NOMO-1 treated with dmso at 0.1 percent for 144 hours (cell line): ENCODE measurements around the gene LCE4A.
"Not testable (repeated sequence)": the region's sequence is repeated elsewhere in the genome, so short reads cannot be mapped to it uniquely, and the experiment has no call there.

ENCODE experiments used
- DNase-seq: peaks from one replicate; lab custom pipeline; 2025; ENCODE audit not compliant: unreplicated experiment; lab: John Stamatoyannopoulos, UW

Gene LCE4A, protein sequence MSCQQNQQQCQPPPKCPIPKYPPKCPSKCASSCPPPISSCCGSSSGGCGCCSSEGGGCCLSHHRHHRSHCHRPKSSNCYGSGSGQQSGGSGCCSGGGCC

DNA sequence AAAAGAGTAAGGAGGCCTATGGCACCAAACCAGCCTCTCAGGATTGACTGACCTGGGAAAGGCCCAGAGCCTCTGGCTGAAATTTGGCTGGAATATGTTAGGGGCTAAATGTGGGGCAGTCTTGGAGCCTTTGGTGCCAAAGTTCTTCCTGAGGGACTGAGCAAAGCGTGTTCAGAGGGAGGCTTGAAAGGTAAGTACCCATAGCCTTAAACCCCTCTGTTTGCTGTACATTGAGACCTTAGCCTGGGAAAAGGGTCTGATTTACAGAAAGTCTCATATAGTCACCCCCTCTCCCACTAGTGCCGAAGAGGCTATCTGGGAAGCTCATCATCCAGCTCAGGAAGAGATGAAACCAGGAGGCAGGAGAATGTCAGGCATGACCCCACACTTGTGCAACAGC lies at the start of gene LCE4A:
Gene LCE4A, plus strand, starts transcription at position 301 of the 400 bp plus-strand sequence. CDS start 916 bp downstream, outside the sequence.
- DNase-seq: no peak

DNA sequence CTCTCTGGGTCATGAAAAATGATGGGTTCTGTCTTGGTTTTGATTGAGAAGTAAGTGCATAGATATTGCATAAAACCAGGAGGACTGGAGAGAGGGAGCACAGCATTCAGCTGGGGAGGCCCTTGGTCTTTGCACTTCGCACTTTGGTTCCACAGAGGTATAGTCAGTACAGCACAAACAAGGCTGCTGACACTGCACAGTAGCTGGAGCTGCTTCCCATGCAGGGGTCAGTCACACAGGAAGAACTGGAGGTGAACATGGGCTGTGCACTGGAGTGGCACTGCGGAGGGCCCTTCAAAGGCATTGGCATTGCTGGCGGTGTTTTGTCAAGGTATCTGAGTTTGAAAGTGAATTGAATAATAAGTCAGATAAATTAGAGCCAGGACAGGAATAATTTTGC lies 49.3 kb upstream of the LCE4A start:
- DNase-seq: no peak

DNA sequence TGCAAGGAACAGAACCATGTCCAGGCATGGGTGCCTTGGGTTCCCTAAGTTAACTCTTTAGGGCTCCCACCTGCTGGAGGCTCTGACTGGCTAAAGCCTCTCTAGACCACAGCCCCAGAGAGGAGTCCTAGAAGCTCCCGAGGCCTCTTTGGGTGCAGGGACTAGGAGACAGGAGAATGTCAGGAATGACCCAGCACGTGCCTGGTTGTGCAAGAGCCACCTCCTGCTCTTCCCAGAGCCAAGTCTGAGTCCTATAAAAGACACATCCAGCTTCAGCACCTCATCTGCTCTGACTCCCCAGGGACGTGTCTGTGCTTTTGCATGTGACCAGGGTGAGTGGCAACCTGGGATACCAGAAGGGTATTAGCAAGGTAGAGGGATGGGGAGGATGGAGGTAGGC lies 44.9 kb upstream of the LCE4A start, which contains the start of gene LCE2D:
Gene LCE2D, plus strand, starts transcription at position 283 of the 400 bp plus-strand sequence. CDS start 726 bp downstream, outside the sequence.
- no peak for DNase-seq

DNA sequence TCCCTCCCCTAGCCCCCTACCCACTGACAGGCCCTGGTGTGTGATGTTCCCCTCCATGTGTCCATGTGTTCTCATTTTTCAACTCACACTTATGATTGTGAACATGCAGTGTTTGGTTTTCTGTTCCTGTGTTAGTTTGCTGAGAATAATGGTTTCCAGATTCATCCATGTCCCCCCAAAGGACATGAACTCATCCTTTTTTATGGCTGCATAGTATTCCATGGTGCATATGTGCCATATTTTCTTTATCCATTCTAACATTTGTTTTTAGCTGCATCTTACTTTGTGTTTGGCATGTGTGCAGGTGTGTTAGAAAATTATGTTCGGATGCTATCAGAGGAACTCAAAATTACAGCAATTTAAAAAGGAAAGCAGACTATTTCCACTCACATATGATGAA lies 41.8 kb upstream of the LCE4A start:
- not testable (repeated sequence) for DNase-seq

DNA sequence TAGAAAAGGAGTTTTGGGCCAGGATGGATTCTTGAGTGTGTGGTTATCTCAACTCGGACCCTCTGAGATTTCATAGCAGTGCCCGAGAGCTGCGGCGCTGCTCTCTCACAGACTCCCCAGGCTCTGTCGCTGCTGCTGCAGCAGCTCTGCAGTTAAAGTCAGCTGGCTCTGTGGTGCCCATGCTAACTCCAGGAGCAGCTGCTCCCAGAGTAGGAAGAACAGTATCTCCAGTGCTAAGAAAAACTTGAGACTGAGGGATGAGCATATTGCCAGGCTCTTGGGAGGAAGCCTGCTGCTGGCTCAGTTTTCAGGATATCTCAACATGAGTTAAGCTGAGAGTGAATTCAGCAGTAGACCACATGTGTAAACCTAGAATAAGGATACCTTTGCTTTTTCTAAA lies 40.3 kb upstream of the LCE4A start:
- no peak for DNase-seq

DNA sequence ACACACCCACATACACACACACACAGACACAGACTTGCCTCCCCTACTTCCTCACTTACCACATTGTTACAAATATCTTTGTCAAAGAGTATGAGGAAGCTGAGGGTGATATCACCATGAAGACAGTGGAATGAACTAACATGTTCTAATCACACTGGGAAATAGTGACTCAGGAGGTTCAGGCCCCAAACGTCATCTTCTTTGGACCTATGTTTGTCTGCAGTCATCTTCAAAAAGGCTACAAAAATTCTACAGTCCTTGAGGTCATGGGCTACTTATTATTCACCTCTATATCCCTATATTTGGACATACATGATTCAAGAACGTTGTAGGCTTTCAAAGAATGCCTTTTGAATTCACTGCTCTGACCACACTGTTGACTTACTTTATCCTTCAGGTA lies 34.9 kb upstream of the LCE4A start:
- no peak for DNase-seq

DNA sequence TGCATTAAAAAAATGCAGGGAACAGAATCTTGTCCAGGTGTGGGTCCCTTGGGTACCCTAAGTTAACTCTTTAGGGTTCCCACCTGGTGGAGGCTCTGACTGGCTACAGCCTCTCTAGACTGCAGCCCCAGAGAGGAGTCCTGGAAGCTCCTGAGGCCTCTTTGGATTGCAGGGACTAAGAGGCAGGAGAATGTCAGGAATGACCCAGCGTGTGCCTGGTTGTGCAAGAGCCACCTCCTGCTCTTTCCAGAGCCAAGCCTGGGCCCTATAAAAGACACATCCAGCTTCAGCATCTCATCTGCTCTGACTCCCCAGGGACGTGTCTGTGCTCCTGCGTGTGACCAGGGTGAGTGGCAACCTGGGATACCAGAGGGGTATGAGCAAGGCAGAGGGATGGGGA lies 33.0 kb upstream of the LCE4A start, which contains the start of gene LCE2C:
Gene LCE2C, plus strand, starts transcription at position 297 of the 400 bp plus-strand sequence. CDS start 737 bp downstream, outside the sequence.
- not testable (repeated sequence) for DNase-seq

DNA sequence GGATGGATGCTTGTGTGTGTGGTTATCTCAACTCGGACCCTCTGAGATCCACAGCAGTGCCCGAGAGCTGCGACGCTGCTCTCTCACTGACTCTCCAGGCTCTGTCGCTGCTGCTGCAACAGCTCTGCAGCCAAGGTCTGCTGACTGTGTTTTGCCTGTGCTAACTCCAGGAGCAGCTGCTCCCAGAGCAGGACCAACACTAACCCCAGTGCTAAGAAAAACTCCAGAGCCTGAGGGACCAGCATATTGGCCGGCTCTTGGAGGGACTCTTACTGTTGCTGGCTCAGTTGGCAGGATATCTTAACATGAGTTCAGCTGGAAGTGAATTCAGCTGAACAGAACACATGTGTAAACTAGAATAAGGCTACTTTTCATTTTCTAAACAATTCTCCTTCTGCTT lies 28.5 kb upstream of the LCE4A start:
- DNase-seq: no peak

DNA sequence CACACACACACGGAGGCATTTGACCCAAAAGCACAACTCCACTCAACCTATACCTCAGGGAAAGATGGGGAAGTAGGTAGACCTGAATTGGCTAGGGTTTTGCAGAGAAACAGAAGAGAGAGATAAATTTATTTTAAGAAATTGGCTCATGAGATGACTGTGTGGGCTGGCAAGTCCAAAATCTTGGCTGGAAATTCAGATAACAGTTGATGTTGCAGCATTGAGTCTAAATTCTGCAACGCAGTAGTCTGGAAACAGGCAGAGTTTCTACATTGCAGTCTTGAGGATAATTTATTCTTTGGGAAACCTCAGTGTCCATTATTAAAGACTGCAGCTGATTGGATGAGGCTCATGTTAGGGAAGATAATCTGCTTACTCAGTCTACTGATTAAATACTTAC lies 26.3 kb upstream of the LCE4A start:
- DNase-seq: no peak

DNA sequence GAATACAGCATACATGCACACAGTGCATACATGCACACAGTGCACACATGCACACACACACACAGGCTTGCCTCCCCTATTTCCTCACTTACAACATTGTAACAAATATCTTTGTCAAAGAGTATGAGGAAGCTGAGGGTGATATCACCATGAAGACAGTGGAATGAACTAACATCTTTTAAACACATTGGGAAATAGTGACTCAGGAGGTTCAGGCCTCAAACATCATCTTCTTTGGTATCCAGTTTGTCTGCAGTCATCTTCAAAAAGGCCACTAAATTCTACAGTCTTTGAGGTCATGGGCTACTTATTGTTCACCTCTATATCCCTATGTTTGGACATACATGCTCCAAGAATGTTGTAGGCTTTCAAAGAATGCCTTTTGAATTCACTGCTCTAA lies 24.1 kb upstream of the LCE4A start:
- DNase-seq: no peak

DNA sequence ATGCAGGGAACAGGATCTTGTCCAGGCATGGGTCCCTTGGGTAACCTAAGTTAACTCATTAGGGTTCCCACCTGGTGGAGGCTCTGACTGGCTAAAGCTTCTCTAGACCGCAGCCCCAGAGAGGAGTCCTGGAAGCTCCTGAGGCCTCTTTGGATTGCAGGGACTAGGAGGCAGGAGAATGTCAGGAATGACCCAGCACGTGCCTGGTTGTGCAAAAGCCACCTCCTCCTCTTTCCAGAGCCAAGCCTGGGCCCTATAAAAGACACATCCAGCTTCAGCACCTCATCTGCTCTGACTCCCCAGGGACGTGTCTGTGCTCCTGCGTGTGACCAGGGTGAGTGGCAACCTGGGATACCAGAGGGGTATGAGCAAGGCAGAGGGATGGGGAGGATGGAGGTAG lies 22.1 kb upstream of the LCE4A start, which contains the start of gene LCE2B:
Gene LCE2B, plus strand, starts transcription at position 301 of the 400 bp plus-strand sequence. CDS start 721 bp downstream, outside the sequence.
- not testable (repeated sequence) for DNase-seq

DNA sequence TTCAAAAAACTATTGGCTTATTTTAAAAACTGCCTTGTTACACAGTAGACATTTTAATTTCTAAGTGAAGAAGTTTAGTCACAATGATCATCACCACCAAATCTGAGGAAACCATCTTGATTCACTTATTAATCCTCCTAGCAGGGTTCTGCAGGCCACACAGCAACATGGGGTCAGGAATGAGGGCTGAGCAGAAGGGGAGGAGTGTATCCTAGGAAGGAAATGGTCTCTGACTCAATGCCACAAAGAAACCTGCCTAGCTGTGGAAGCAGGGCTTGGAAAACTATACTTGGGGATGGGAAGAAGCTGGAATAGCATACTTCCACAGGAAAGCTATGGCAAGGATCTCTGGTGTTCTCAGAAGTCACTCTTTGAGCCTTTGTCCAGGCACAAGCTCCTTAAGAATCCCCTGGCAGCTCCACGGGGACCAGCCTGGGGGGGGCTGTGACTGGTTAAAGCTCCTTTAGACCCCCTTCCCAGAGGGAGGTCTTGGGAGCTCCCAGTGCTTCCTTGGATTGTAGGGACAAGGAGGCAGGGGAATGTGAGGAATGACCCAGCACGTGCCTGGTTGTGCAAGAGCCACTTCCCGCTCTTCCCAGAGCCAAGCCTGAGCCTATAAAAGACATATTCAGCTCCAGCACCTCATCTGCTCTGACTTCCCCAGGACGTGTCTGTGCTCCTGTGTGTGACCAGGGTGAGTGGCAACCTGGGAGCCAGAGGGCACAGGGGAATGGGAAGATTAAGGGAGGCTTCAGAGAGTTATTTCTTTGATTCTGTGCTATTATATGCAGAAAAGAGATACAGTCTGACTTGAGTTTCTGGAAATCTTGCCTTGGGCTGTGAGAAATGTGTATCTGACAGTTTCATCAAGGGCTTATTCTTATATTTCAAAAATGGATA lies 10.0 kb upstream of the LCE4A start, which contains the start of gene LCE2A:
Gene LCE2A, plus strand, starts transcription at position 645 of the 900 bp plus-strand sequence. CDS start 557 bp downstream, outside the sequence.
- no peak for DNase-seq

DNA sequence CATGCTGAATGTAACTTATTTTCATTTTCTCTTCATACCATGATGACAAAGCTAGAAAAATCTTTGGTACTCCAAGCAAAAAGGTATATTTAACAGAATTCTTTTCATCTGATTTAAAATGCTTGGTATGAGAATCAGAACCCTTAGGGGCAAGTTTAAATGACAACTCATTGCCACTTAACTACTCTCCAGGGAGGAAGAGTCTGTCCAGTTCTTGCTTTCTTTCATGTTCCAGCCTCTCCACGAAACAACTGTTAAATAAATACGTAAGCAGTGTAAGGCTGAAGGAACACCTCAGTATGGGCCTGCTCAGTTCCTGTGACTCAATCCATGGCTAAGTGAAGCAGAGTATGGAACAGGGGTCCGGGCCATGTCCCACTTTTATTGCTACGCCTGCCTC lies 8.2 kb upstream of the LCE4A start:
- no peak for DNase-seq

DNA sequence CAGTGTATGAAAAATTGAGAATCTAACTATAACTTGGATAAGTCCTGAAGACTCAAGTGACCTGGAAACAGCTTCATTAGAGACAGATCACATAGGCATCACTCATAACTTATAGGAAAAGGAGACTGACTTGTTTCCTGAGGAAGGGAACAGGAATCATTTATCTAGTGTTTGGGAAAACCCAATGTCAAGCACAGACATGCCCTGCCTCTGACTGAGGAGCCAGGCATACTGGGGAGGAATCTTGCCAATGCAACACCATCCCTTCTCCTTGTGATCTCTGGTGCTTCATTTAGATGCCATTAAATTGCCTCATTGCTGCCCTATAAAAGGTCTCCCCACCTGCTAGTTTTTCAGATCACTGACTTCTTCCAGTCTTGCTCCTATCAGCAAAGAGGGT lies 10.3 kb downstream of the LCE4A start:
- no peak for DNase-seq

DNA sequence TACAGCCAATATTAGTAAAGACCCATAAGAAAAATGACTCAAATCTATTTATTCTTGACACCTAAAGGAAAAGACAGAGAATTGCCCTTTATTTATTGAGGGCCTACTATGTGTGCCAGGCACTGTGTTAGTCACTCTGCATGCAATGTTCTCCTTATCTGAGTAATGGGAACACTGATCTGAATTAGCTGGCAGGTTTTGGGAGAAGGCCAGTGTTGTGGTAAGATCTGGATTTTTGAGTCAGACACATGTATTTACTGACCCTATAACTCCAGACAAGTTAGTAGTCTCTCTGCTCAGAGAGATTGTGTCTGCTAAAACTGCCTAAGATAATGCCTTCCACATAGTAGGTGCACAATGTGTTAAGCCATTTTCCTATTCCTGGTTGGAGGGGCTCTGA lies 17.3 kb downstream of the LCE4A start:
- DNase-seq: no peak

DNA sequence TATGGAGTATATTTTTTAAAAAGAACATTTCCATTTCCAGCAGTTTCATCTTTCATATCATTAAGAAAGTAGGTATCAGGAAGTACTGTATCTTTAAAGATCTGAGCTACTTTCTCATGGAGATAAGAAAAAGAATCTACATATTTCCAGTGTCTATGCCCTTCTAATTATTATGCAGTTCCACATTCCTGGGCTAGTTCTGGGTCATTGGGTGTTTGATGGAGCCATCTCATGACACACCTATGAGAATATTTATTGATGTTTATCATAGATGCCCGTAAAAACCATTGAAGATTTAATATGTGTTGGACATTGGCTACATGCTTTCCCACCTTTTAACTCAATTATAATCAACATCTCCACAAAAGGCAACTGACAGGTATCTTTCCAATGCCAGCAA lies 21.0 kb downstream of the LCE4A start:
- no peak for DNase-seq

DNA sequence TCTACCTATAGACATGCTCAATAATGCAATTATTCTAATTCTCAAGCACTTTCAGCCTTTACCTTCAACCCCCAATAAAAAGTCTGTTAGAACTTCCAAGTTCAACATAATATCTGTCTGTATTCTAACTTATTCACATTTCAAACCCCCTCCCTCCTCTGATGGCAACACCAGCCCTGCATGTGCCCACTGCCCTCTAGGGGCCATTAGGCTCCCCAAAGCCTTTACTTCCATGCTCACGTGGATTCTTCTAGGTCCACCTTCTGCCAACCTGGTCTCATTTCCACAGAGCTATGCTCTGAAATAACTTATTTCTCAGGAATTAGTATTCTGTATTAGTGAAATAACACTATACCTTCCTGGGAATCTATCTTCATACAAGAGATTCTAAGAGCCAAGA lies 27.7 kb downstream of the LCE4A start:
- no peak for DNase-seq

DNA sequence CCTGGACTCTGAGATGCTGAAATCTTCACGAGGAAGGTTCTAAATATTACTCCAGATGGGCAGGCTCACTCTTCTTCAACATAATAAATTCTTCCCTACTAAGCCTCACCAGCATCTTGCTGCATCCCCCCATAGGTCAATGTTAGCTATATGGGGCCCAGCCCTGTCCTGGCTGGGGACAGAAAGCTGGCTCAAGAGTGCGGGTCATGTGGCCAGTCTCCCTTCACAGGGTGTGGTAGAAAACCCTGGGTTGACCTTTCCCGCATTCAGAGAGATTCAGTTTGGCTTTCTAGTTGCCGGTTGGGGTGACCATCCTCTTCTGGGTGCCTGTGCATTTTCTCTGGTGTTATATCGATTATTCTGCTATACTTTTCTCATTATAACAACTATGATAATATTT lies 30.0 kb downstream of the LCE4A start:
- no peak for DNase-seq

DNA sequence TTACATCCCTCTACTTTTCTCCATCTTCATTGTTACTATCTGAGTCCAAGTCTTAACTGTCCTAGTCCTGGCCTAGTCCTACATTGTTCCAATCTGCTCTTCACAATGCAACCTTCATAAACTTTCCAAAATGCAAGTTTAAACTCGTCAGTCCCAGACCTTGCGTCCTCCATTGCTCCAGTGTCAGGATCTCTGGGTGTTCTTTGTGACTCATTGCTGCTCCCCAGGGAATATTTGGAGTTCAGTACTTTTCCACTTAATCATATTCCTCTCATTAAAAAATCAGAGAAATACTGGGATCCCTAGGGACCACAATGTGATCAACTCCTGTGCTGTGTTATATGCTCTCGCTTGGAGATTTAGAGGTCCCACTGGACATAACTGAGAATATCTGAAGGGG lies 31.9 kb downstream of the LCE4A start:
- DNase-seq: no peak

DNA sequence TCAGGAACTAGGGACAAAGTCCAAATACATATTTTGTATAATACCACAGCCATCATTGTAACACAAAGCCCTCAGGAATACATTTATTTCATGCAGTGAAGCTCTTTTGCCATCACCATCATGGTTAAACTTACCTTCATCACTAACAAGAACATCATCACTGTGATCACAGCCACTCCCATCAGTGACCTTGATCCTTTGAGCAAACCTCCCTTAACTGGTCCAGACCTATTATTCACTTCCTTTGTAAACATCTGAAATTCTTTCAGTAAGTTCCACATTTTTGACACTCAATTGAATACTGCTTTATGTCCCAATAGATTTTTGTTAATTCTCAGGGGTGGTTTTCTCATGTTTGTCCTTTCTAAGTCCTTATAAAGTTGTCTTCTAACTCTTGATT lies 33.7 kb downstream of the LCE4A start:
- no peak for DNase-seq

DNA sequence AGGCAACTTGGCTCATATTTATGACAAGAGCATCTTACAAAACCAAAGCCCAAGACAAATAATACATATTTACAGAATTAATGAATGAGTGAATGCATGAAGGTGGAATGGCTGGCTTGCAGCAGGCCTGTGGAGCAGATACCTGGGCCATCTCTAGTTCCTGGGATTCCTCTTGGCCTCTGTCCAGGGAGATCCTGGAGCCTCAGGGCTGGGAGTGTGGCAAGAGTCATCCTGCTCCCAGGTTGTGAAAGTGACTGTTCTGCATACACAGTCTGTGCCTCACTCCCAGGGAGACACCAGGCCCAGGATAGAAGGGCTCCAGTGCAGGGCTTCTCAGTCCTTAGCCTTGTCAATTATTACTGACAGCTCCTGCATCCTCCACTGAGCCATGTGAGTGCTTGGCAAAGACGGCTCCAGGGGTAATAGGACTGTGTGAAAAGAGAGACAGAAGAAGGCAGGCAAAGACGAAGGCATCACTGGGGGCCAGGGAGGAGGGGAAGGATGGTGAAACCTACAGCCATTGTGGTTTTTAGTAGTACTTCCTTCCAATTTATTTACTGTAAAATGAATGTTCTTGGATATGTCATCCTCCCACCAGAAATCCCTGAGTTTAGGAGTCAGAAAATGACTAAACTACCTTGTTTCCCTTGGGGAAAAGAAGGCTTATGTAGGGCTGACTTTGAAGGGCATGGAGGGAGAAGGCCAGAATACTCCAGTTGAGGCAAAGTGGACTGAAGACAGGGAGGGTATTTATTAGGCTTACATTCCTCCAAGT lies 35.6 kb downstream of the LCE4A start:
- DNase-seq: no peak
